Peyer's patch (tissue), 4 donors: Measurements from ENCODE around the gene LRRC75A. TPM values are rescaled to one million over a fixed set of nuclear protein-coding genes. Genes with fewer than 3 reads are reported as not detected.

Experiments
- DNase-seq, 3 donors: peaks; one replicate each; pipeline ENCODE4 v3.0.0-alpha.2; 2017 to 2019
- H3K27ac ChIP-seq, 4 donors: fragments of 200-600 bp; sonication (generic); one replicate each; pipeline ENCODE4 v1.5.1; 2016 to 2019
- H3K27me3 ChIP-seq, 2 donors: fragments of 200-600 bp; sonication (generic); one replicate each; pipeline ENCODE4 v1.5.1; 2019
- H3K36me3 ChIP-seq, 3 donors: fragments of 200-600 bp; sonication (generic); one replicate each; pipeline ENCODE4 v1.5.1; 2016 to 2019
- H3K4me1 ChIP-seq, 4 donors: fragments of 200-600 bp; sonication (generic); one replicate each; pipeline ENCODE4 v1.5.1; 2016 to 2019
- H3K4me3 ChIP-seq, 4 donors: fragments of 200-600 bp; sonication (generic); 1 replicate in 3 of 4; 2 replicates in 1 of 4; pipeline ENCODE4 v1.5.1; 2016 to 2019; ENCODE audit warnings: mild to moderate bottlenecking in 1 of 4
- H3K9me3 ChIP-seq, 4 donors: fragments of 200-600 bp; sonication (generic); one replicate each; pipeline ENCODE4 v1.5.1; 2016 to 2019; ENCODE audit warnings: mild to moderate bottlenecking in 1 of 4
- POLR2A ChIP-seq, 2 donors: fragments of 450-650 bp; IDR thresholded peaks; one replicate each; pipeline ENCODE4 v1.5.1; 2017; ENCODE audit warnings: antibody characterized with exemption in 2 of 2, mild to moderate bottlenecking in 2 of 2, moderate library complexity in 2 of 2
- total RNA-seq, 4 donors: library from RNA; depleted of rRNA; stranded (reverse); fragments of >200 nt; gene quantifications; one replicate each; pipeline ENCODE4 v1.1.0, GENCODE V29; 2016
- TF ChIP-seq, protein P1 (sequence below), 6 experiments: fragments of 450-650 bp in 4 of 6; fragments of 200-600 bp in 2 of 6; sonication (generic) in 1 of 6; IDR thresholded peaks; one replicate each; pipeline ENCODE4 v1.5.1; 2017 to 2019; ENCODE audit warnings: antibody characterized with exemption in 6 of 6, mild to moderate bottlenecking in 3 of 6, moderate library complexity in 1 of 6

Gene LRRC75A
- total RNA-seq, 4 donors from 2014 or later = 48.7 to 213 (median 187) TPM

DNA sequence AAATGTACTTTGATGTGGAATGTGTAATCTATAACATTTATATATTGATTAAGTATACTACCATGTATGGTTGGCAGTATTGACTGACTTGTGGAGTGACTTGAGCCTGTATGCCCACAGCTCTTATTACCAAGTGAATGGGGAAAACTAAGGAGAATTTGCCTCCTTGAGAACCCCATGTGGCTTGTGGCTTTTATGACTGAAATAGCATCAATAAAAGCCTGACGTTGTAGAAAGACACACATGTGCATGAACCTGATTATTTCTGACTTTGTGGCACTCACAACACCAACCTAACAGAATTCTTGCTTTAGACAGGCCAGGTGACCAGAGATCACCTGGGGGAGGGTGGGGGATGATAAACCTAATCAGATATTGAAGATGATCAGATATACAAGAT is 2.1 kb upstream of the LRRC75A start:
- no peak for DNase-seq
- H3K4me3 ChIP-seq = no peak overlapping the region
- H3K36me3 ChIP-seq = no peaks in the 10 kb centered on the region
- no peak overlapping the region for H3K27ac ChIP-seq
- TF ChIP-seq, protein P1, sequence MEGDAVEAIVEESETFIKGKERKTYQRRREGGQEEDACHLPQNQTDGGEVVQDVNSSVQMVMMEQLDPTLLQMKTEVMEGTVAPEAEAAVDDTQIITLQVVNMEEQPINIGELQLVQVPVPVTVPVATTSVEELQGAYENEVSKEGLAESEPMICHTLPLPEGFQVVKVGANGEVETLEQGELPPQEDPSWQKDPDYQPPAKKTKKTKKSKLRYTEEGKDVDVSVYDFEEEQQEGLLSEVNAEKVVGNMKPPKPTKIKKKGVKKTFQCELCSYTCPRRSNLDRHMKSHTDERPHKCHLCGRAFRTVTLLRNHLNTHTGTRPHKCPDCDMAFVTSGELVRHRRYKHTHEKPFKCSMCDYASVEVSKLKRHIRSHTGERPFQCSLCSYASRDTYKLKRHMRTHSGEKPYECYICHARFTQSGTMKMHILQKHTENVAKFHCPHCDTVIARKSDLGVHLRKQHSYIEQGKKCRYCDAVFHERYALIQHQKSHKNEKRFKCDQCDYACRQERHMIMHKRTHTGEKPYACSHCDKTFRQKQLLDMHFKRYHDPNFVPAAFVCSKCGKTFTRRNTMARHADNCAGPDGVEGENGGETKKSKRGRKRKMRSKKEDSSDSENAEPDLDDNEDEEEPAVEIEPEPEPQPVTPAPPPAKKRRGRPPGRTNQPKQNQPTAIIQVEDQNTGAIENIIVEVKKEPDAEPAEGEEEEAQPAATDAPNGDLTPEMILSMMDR (IDR thresholded peaks at IDR 0.05) = no peak
- no peak for TF ChIP-seq POLR2A (IDR thresholded peaks at IDR 0.05)
- no peaks in the 10 kb centered on the region for H3K9me3 ChIP-seq
- peaks cover 0 to 24% (median 0%) of the 10 kb centered on the region in 4 donors for H3K4me1 ChIP-seq
- no peaks in the 10 kb centered on the region for H3K27me3 ChIP-seq

DNA sequence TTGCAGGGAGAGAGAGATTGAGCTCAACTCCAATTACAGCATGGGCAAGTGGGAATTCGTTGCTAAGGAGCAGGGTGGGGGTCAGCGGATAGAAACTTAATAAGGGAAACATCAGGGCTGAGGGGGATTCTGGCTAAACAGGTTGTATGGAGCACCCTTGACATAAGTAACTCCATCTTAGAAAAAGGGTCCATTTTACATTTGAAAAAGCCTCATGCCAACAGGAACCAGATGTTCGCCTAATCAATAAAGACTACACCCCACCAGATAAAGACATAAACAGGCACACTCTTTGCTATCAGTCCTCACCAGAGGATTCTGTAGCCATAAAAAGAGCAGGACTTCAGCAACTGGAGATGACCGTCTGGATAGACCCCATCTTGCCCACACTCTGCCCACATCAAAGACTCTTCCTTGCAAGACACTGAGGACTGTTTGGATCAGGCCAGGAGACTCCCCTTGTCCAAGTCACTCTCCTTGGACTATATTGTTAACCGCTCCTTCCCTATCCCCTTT is 1.6 kb upstream of the LRRC75A start:
- Histone ChIP-seq H3K4me1 (peaks cover 0 to 28% (median 0%) of the 10 kb centered on the region in 4 donors), H3K27me3 (no peaks in the 10 kb centered on the region), H3K27ac (no peak overlapping the region), H3K4me3 (no peak overlapping the region), H3K36me3 (no peaks in the 10 kb centered on the region), H3K9me3 (no peaks in the 10 kb centered on the region)
- TF ChIP-seq, protein P1 (IDR thresholded peaks at IDR 0.05) = no peak
- TF ChIP-seq POLR2A (IDR thresholded peaks at IDR 0.05) = no peak
- DNase-seq = no peak

DNA sequence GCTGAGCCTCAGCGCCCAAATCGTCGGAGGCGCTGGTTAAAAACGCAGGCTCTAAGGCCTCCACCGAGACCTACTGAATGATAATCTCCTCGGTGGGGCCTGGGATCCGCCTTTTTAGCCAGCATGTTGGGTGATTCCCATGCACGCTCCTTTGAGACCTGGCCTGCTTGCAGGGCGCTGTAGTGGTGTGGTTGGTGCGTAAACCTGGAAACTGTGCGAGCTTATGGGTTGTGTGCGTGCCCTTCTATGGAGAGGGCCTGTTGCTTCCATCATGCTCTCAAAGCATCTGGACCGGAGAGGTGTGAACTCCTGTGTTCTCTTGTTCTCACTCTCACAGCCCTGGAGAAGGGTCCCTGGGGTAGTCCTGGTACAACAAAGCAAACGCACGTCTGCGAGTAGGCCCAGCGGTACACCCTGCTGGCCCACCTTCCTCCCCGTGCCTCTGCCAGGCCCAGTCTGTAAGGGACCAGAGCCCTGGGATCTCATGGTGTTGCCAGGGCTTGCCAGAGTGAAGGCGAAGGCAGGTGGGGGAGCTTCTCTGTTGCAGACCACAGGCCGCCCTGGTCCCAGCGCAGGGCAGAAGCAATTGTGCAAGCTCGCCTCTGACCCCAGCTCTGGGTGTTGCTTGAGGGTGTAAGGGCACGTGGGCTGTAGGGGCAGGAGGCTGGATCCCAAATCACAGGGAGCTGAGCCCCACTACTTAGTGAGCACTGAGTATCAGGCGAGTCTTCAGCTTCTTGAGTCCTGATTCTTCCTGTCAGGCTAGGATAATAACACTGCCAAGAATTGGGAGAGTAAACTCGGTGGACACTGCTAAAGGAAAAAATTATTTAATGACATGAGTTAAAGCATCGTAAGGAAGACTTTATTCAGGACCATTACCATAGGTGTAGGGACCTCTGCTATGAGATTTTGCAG is 879 bp upstream of the LRRC75A start:
- Histone ChIP-seq H3K4me3 (peak overlapping the region; percentile 68 to 89 (median 74)), H3K36me3 (no peaks in the 10 kb centered on the region), H3K27ac (peak overlapping the region; percentile 42 to 93 (median 64)), H3K9me3 (no peaks in the 10 kb centered on the region), H3K4me1 (peaks cover 0 to 31% (median 1%) of the 10 kb centered on the region in 4 donors), H3K27me3 (no peaks in the 10 kb centered on the region)
- DNase-seq = no peak
- TF ChIP-seq, protein P1 (IDR thresholded peaks at IDR 0.05) = no peak
- TF ChIP-seq POLR2A (IDR thresholded peaks at IDR 0.05) = no peak

DNA sequence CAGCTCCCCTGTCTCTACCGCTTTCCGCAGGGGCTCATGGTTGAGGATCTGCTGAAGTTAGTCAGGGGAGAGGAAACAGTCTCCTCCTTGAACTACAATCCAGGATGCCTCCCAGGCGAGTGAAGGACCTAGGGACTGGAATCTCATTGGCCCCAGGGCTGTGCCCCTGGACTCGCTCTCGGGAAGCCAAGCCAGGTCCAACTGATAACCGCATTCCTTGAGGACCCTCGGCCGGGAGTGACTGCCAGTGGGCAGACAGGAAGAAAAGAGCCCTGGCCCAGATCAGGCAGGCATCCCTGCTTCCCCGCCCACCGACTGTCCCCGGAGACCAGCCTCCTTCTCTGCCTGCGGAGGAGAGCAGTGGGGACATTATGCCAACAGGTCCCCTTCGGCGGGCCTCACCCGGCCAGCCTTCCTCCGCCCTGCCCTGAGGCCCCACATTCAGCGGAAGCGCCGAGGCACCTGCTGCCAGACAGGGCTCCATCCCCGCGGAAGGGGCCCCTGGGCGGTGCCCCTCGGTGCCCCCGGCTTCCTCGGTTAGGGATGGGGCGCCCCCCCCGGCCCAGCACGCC is 776 bp downstream of the LRRC75A start:
- peak overlapping the region; percentile 62 to 93 (median 86) for H3K27ac ChIP-seq
- peak; percentile 30 to 70 (median 61) for DNase-seq
- TF ChIP-seq, protein P1 (IDR thresholded peaks at IDR 0.05) = no peak
- peak; percentile 19 to 39 for TF ChIP-seq POLR2A (IDR thresholded peaks at IDR 0.05)

DNA sequence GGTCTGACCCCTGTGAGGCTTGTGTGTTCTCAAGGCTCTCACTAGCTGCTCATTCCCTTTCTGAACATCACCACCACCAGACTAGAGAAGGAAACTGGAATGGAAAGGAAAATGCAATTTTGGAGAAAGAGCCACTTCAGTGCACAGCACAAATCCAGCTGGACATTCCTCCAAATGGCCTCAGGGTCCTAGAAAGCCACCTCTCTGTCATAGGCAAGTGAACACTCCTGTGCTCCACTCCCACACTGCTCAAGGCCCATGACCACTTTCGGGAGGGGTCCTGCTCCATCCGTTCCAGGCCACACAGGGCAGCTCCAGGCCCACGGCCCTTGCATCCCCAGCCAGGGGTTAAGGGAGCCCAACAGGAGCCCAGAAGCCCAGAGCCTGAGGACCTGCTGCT is 2.6 kb downstream of the LRRC75A start:
- DNase-seq = no peak

More for the DNA sequence above, 776 bp downstream of the LRRC75A start:
- H3K4me1 ChIP-seq = peaks cover 0 to 42% (median 4%) of the 10 kb centered on the region in 4 donors
- peak overlapping the region; percentile 68 to 89 (median 74) for H3K4me3 ChIP-seq
- H3K36me3 ChIP-seq = no peaks in the 10 kb centered on the region
- no peaks in the 10 kb centered on the region for H3K9me3 ChIP-seq
- no peaks in the 10 kb centered on the region for H3K27me3 ChIP-seq

More for the DNA sequence above, 2.6 kb downstream of the LRRC75A start:
- H3K27me3 ChIP-seq = no peaks in the 10 kb centered on the region
- peaks cover 0 to 59% (median 7%) of the 10 kb centered on the region in 4 donors for H3K4me1 ChIP-seq
- H3K36me3 ChIP-seq = no peaks in the 10 kb centered on the region
- TF ChIP-seq, protein P1 (IDR thresholded peaks at IDR 0.05) = no peak
- TF ChIP-seq POLR2A (IDR thresholded peaks at IDR 0.05) = no peak
- H3K9me3 ChIP-seq = no peaks in the 10 kb centered on the region
- H3K4me3 ChIP-seq = peak overlapping the region in 2 of 4 donors; percentile 68 to 89
- peak overlapping the region in 3 of 4 donors; percentile 85 to 93 (median 88) for H3K27ac ChIP-seq
